HG03469 (cell line): Measurements from ENCODE around the gene ABCC1.
"Not testable (repeated sequence)": the region's sequence is repeated elsewhere in the genome, so short reads cannot be mapped to it uniquely, and the experiment has no call there.

Source experiments
- ATAC-seq: cut with Tn5 transposase; IDR thresholded peaks from one replicate; pipeline ENCODE4 v1.9.1; 2021; ENCODE audit warnings: mild to moderate bottlenecking, moderate library complexity, moderate number of reproducible peaks; ENCODE audit not compliant: unreplicated experiment

The ABCC1 gene

DNA sequence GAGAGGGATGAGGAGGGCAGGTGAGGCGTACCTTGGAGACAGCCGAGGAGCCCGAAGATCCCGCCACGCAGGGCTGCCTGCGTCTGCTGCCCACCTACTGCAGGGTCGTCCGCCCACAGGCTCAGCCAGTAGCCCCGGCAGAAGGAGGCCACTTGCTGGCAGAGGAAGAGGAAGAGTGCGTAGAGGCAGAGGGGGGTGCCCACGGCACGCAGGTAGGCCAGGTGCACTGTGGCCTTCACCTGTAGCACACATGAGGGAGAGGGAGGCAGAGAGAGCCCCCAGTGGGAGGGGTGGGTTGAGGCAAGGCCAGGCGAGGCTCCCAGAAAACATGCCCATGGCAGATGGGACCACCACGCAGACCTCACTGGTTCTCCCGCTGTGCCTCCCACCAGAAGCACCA lies 220.2 kb downstream of the ABCC1 start:
- ATAC-seq: no peak

DNA sequence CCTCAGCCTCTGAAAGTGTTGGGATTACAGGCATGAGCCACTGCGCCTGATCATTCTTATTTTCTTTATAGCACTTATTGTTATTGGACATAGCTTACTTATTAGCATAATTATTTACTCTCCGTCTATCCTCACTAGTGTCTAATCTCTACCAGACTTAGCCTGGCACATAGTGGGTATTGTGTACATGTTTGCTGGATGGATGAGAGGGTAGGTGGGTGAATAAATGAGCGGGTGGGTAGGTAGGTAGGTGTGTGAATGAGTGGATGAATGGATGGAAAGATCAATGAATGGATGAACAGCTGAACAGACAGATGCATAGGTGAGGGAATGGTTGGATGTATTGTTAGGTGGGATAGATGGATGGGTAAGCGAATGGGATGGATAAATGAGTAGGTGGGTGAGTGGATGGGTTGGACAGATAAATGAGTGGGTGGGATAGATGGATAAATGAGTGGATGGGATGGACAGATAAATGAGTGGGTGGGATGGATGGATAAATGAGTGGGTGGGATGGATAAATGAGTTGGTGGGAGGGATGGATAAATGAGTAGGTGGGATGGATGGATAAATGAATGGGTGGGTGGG lies 222.0 kb downstream of the ABCC1 start:
- no peak for ATAC-seq

DNA sequence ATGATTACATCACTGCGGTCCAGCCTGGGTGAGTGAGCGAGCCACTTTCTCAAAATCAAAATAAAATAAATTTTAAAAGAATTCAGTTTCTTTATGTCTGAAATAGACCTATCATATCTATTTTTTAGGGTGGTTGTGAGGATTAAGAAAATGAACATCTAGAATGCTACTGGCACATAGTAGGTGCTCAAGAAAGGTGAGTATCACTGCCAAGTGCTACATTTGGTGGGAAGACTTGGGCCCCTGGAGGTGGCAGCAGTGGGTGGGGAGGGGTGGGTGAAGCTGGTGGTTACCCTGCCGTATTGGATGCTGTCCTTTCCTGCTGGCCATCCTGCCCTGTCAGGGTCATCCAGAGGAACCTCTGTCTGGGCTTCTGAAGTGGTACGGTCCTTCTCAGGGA lies 223.6 kb downstream of the ABCC1 start:
- no peak for ATAC-seq

DNA sequence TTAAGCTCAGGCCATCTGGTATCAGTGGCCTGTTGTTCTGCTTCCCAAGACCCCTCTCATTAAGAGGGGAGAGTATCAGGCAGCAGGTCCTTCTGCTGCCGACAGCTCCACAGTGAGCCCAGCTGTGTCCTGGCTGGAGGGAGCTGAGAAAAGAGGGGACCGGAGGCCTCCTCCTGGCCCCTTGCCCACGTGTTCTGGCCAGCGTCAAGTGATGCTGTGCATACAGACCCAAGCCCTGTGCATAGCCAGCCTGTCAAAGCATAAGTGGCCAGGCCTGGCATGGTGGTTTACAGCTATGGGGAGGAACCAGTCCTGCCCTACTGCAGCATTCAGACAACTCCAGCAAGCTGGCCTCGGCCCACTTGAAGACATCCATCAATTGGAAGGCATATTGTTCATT lies 225.9 kb downstream of the ABCC1 start:
- no peak for ATAC-seq

DNA sequence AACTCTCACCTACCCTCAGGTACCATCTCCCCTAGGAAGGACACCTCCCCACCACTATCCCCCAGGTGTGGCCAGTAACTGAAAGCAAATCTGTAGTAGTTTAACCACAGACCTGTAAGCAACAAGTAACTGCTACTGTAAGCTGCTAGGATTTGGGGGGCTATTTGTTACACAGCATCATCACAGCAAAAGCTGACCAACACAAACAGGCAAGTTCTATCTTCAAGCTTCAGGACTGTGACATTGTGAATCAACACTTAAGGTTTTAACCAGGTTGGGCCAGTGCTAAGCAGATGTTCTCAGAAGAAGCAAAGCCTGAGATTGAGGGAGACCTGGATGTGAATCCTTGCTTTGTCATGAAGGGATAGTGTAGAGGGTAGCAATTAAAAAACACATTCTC lies 226.9 kb downstream of the ABCC1 start:
- no peak for ATAC-seq

DNA sequence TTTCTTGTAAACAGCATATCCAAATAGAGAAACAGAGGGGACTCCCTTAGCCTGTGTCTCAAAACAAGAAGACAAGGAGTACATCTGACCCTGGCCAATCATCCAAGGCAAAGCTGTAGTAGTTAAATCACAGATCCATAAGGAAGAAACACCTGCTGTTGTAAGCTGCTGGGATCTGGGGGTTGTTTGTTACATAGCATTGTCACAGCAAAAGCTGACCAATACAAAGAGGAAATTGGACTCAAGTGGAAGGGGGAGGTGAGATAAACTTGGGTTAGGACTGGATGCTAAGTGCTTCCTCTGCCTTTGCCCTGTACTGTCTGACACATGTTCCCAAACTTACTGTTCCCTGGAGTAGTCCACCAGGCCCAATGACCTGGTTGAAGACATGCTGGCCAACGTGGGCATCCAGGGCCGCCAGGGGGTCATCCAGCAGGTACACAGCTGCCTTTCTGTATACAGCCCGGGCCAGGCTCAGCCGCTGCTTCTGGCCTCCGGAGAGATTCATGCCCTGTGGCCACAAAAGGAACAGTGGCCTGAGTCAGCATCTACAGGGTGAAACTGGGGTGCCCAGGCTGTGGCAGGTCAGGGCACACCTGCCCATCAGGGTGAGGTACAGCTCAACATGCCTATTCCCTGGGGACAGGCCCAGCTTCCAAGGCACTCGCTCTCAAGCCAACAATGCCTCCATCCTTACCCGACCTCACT lies 229.2 kb downstream of the ABCC1 start:
- no peak for ATAC-seq

DNA sequence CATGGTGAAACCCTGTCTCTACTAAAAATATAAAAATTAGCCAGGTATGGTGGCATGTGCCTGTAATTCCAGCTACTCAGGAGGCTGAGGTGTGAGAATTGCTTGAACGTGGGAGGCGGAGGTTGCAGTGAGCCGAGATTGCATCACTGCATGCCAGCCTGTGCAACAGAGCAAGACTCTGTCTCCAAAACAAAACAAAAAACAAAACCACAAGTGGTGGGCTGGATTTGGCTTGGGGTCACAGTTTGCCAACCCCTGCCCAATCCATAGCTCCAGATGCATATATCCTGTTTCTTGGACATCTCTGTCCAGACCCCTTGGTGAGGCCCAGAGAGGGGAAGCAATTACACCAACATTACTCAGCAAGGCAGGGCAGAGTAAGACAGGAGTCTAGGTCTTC lies 232.3 kb downstream of the ABCC1 start:
- not testable (repeated sequence) for ATAC-seq

DNA sequence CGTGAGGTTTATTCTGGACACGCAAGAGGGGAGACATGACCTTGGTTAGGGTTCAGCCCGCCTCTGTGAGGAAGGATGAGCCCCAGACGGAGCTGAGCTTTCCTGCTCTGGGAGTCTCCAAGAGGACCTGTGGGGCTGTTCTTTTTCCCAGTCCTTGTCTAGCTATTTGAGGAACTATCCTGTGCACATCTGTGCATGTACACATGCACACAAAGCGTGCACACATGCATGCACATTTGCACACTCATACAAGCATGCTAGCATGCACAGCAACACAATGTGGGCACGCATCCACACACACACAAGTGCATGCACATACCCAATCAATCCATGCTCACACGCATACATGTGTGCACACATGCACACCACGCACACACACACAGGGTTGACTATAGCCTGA lies 233.5 kb downstream of the ABCC1 start:
- ATAC-seq: no peak

DNA sequence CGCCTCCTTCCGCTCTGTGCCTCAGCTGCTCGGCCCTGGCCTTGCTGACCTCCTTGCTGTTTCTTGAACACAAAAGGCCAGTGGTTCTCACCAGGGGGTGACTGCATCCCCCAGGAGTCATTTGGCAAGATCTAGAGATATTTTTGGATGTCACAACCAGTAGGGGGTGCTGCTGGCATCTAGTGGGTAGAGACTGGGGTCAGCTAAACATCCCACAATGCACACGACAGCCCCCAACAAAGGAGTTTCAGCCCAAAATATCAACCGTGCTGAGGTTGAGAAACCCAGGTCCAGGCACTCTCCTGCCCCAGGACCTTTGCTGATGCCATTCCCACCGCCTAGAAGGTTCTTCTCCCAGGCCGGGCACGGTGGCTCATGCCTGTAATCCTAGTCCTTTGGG lies 234.1 kb downstream of the ABCC1 start:
- ATAC-seq: no peak

DNA sequence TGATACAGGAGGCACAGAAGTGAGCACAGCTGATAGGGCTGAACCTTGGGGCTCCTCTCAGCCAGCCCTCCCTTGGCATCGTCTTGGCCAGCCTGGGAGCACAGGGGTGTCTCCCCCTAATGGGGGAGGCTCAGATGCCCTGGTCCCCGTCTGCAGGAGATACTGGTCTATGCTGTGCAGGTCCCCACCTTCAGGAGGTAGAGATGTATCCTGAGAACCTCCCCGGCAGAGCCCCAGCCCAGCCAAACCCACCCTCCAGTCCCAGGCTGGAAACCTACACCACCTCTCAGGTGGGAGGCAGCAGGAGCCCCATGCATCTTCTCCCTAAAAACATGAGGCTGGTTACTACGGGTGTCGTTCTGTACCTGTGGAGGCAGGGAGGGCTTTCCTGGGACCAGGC lies 235.2 kb downstream of the ABCC1 start:
- ATAC-seq: no peak

DNA sequence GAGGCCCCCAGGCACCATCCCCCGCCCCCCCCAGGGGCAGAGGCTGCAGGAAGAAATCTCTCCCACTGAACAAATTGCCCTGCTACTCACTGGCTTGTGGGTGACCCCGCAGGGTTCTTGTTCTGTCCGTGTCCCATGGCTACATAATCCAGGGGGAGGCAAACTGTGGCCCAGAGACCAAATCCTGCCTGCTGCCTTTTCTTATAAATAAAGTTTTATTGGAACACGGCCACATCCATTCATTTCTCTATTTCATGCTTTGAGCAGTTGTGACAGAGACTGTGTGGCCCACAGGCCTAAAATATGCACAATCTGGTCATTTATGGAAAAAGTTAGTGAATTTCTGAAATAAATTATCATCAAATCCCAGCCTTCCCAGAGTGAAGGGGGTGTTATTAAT lies 235.7 kb downstream of the ABCC1 start:
- ATAC-seq: no peak

DNA sequence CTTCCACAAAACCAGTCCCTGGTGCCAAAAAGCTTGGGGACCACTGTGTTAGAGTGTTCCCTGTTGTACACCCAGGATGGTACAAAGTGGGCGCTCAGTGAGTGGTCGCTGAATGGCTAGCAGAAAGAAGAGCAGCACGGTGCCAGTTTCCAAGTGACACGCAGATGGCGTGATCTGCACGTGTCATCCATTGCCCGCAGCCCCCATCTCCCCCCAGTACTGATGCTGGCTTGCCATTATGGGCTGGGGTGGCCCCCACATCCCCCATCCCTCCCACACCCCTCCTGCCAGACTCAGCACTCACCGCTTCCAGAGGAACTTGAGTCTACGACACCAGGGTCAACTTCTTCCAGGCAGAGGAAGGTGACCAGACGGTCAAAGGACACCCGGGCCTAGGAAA lies 237.4 kb downstream of the ABCC1 start:
- no peak for ATAC-seq

DNA sequence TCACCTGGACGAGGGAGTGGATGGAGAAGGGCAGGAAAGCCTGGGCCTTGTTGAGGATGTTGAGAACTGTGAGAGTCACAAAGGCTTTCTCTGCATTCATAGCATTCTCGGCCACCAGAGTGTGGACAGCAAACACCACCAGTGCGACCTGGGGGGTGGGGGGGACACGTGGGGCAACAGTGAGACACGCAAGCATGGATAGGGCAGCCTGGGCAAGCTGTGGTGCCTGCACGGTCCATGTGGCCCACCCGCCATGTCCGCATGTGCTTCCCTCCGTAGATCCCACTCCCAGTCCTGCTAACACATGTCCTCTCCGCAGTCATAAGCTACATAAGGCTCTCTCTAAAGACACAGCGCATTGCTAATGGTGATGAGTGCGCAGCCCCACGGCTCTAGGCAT lies 239.4 kb downstream of the ABCC1 start:
- ATAC-seq: no peak

DNA sequence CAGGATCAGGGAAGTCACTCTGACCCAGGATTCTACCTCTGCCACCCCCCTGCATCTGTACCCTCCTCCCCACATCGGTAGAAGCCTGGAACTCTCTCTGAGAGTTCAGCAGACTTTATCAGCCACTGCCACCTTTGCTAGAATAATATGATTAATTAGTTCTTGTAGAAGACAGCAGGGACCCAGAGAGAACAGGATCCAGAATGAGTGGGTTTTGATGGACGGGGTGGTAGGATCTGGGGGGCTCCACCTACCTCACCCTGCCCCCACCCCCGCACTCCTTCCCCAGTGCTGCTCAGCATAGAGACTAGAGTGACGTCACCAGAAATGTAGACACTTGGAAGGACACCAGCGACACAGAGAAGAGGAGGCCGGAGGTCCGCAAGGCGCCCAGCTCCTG lies 240.4 kb downstream of the ABCC1 start:
- ATAC-seq: no peak

DNA sequence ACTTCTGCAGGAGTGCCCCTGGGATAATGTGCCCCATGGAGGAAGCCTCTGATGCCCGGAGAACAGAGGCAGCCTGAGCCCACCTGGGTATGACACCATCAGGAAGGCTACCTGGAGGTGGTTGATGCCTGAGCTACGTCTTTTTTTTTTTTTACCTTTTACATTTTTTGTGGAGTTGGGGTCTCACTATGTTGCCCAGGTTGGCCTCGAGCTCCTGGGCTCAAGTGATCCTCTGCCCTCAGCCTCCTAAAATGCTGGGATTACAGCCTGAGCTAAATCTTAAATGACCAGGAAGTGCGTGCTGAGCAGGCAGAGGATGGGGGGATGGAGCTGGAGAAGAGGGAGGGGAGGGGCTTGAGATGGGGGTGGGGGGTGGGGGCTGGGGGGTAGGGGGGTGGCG lies 241.1 kb downstream of the ABCC1 start:
- ATAC-seq: no peak

DNA sequence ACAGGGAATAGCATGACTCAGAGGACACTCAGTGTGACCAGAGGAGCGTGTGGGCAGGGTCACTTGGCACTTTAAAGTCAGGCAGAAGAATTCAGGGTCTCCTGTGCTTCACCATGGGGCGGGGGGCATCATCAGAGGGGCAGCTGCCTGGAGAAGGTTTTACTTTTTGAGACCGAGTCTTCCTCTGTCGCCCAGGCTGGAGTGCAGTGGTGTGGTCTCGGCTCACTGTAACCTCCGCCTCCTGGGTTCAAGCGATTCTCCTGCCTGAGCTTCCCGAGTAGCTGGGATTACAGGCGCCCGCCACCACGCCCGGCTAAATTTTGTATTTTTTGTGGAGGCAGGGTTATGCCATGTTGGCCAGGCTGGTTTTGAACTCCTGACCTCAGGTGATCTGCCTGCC lies 241.6 kb downstream of the ABCC1 start:
- ATAC-seq: not testable (repeated sequence)

DNA sequence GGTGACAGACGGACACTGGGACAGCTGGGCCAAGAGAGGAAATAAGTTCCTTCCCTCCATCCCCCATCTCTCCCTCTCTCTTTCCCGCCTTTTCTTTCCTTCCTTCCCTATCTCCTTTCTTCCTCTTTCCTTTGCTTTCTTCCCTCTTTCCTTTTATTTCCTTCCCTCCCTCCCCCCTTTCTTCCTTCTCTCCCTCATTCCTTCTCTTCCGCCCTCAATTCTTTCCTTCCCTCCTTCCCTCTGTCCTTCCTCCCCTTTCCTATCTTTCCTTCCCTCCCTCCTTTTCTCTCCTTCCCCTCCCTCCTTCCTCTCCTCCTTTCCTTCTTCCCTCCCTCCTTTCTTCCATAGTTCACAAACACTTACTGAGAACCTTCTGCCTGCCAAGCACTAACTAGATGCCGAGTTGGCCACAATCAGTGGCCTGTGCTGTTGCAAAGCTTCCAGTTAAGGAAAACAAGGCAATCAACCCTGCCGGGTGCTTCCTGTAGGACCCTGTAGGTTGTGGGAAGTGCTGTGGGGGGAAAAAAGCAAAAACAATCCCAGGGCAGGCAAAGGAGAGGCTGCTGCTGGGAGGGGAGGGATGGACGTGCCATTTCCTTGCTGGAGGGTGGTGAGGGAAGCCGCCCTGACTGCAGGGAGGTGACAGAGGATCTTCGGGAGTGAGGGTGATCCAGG lies 242.2 kb downstream of the ABCC1 start:
- no peak for ATAC-seq
